Transverse colon (tissue), 4 donors: ENCODE results near the gene ABCC10. TPM values are rescaled to one million over a fixed set of nuclear protein-coding genes. Genes with fewer than 3 reads are reported as not detected.
"Not testable (repeated sequence)": the region's sequence is repeated elsewhere in the genome, so short reads cannot be mapped to it uniquely, and the experiment has no call there.

ENCODE experiments used
- DNase-seq: peaks from one replicate; pipeline ENCODE4 v3.0.0-alpha.2; 2019
- H3K27ac ChIP-seq, 4 donors: fragments of 200-600 bp; sonication (generic); 2 replicates each; pipeline ENCODE4 v1.5.1; 2016 to 2018; ENCODE audit warnings: inconsistent platforms in 4 of 4
- H3K27me3 ChIP-seq: fragments of 200-600 bp; sonication (generic); 2 replicates; pipeline ENCODE4 v1.5.1; 2017; ENCODE audit warnings: inconsistent platforms
- H3K36me3 ChIP-seq, 4 donors: fragments of 200-600 bp; sonication (generic); 2 replicates each; pipeline ENCODE4 v1.5.1; 2017 to 2019; ENCODE audit warnings: inconsistent platforms in 4 of 4
- H3K4me1 ChIP-seq, 4 donors: fragments of 200-600 bp; sonication (generic); 2 replicates each; pipeline ENCODE4 v1.5.1; 2017 to 2020; ENCODE audit warnings: inconsistent platforms in 4 of 4
- H3K4me3 ChIP-seq, 4 donors: fragments of 200-600 bp; sonication (generic); 1 replicate in 1 of 4; 2 replicates in 3 of 4; pipeline versions ENCODE4 v1.5.1 to v1.6.1; 2017 to 2019; ENCODE audit warnings: inconsistent platforms in 4 of 4
- H3K9me3 ChIP-seq, 2 donors: fragments of 200-600 bp; sonication (generic); 2 replicates each; pipeline ENCODE4 v1.5.1; 2017 to 2019; ENCODE audit warnings: inconsistent platforms in 2 of 2
- CTCF ChIP-seq, 5 experiments: fragments of 200-600 bp in 3 of 5; fragments of 450-650 bp in 2 of 5; sonication (generic) in 3 of 5; IDR thresholded peaks; 1 replicate in 2 of 5; 2 replicates in 3 of 5; pipeline ENCODE4 v1.5.1; 2016 to 2017; ENCODE audit warnings: antibody characterized with exemption in 5 of 5, inconsistent platforms in 3 of 5, mild to moderate bottlenecking in 2 of 5, moderate library complexity in 1 of 5
- EP300 ChIP-seq: sonication (generic); formaldehyde crosslinking; IDR thresholded peaks from one replicate; pipeline ENCODE4 v1.6.1; 2017; ENCODE audit warnings: antibody characterized with exemption, low read depth
- POLR2A ChIP-seq: fragments of 450-650 bp; IDR thresholded peaks from one replicate; pipeline ENCODE4 v1.6.1; 2016; ENCODE audit warnings: antibody characterized with exemption, mild to moderate bottlenecking, moderate library complexity
- POLR2AphosphoS5 ChIP-seq, 3 donors: sonication (generic); formaldehyde crosslinking; IDR thresholded peaks; one replicate each; pipeline ENCODE4 v1.6.1; 2016; ENCODE audit warnings: antibody characterized with exemption in 3 of 3
- WGBS, 2 donors: methylation state at CpG; one replicate each; pipeline ENCODE4 v1.1.5; 2018; ENCODE audit warnings: low coverage in 1 of 2; 5-methylcytosine and 5-hydroxymethylcytosine counted together
- in situ Hi-C, 4 donors: fragments of 200-750 bp; cut with MboI; loops; one replicate each; pipeline versions ENCODE4 v1.15.0 to v1.15.1; 2017; ENCODE audit warnings: low sequenced_read_pairs in 3 of 4, low pct_ligation_motif_present in 1 of 4, low pct_unique_long_range_greater_than_20kb in 1 of 4
- intact Hi-C: fragments of 100-400 bp; cut with DNase I; formaldehyde crosslinking; loops from one replicate; pipeline ENCODE4 v1.15.1; 2023; ENCODE audit warnings: low total_unique reads
- total RNA-seq, 4 donors: library from RNA; depleted of rRNA; stranded (reverse); fragments of >200 nt; gene quantifications; one replicate each; pipeline ENCODE4 v1.1.0, GENCODE V29; 2016

ABCC10 gene
- total RNA-seq, 4 donors from 2014 or later = 28.0 to 56.9 (median 33.7) TPM

GRCh38 chr6:43460032-43460431 lies 32.7 kb downstream of the ABCC10 start:
- TF ChIP-seq CTCF (IDR thresholded peaks at IDR 0.05) (no peak), POLR2AphosphoS5 (IDR thresholded peaks at IDR 0.05) (no peak), POLR2A (no peak), EP300 (no peak)
- Histone ChIP-seq H3K9me3 (no peaks in the 10 kb centered on the region), H3K4me3 (no peak overlapping the region), H3K36me3 (no peaks in the 10 kb centered on the region), H3K27me3 (peaks cover 88% of the 10 kb centered on the region), H3K4me1 (peaks cover 0 to 9% (median 8%) of the 10 kb centered on the region in 4 donors), H3K27ac (no peak overlapping the region)
- in situ Hi-C loops = no loop called here
- DNase-seq = no peak
- intact Hi-C loops = no loop called here
- WGBS, 2 donors = 80% methylated on average over 4 of the region's 4 CpGs; no CpG with 5 or more reads in 1 of the 2 donors

GRCh38 chr6:43461936-43462335 lies 34.6 kb downstream of the ABCC10 start:
- H3K4me3 ChIP-seq = no peak overlapping the region
- no peak overlapping the region for H3K27ac ChIP-seq
- peaks cover 81% of the 10 kb centered on the region for H3K27me3 ChIP-seq
- no peaks in the 10 kb centered on the region for H3K4me1 ChIP-seq
- intact Hi-C loops (no loop called here), in situ Hi-C loops (no loop called here)
- no peaks in the 10 kb centered on the region for H3K9me3 ChIP-seq
- H3K36me3 ChIP-seq = no peaks in the 10 kb centered on the region
- TF ChIP-seq CTCF (IDR thresholded peaks at IDR 0.05) (no peak), EP300 (no peak), POLR2AphosphoS5 (IDR thresholded peaks at IDR 0.05) (no peak), POLR2A (no peak)
- DNase-seq = no peak
- 71 to 78% methylated on average over 1 to 5 of the region's 5 CpGs for WGBS, 2 donors

- Histone ChIP-seq H3K4me1 (no peaks in the 10 kb centered on the region), H3K27ac (no peak overlapping the region), H3K4me3 (no peak overlapping the region), H3K27me3 (peaks cover 65% of the 10 kb centered on the region), H3K36me3 (no peaks in the 10 kb centered on the region), H3K9me3 (no peaks in the 10 kb centered on the region)
- DNase-seq = no peak
- WGBS, 2 donors = 79 to 83% methylated on average over 8 of the region's 8 CpGs
- in situ Hi-C loops (no loop called here), intact Hi-C loops (no loop called here)
- no peak for TF ChIP-seq POLR2A
- no peak for TF ChIP-seq EP300
- TF ChIP-seq POLR2AphosphoS5 (IDR thresholded peaks at IDR 0.05) = no peak
- no peak for TF ChIP-seq CTCF (IDR thresholded peaks at IDR 0.05)
These were observed 37.0 kb downstream of the ABCC10 start for GRCh38 chr6:43464337-43464736.

GRCh38 chr6:43465948-43466347 lies 38.6 kb downstream of the ABCC10 start:
- 40 to 76% methylated on average over 1 to 2 of the region's 2 CpGs for WGBS, 2 donors
- no peaks in the 10 kb centered on the region for H3K36me3 ChIP-seq
- intact Hi-C loops = no loop called here
- no peak overlapping the region for H3K4me3 ChIP-seq
- no peak for DNase-seq
- H3K27ac ChIP-seq = no peak overlapping the region
- no peaks in the 10 kb centered on the region for H3K4me1 ChIP-seq
- no peak for TF ChIP-seq CTCF (IDR thresholded peaks at IDR 0.05)
- no peak for TF ChIP-seq POLR2AphosphoS5 (IDR thresholded peaks at IDR 0.05)
- no peak for TF ChIP-seq POLR2A
- TF ChIP-seq EP300 = no peak
- no peaks in the 10 kb centered on the region for H3K9me3 ChIP-seq
- in situ Hi-C loops = no loop called here
- H3K27me3 ChIP-seq = peaks cover 49% of the 10 kb centered on the region

- H3K4me3 ChIP-seq, in situ Hi-C loops, H3K9me3 ChIP-seq, H3K4me1 ChIP-seq, intact Hi-C loops, H3K36me3 ChIP-seq, H3K27ac ChIP-seq, DNase-seq: not testable (repeated sequence)
- 51 to 60% methylated on average over 4 to 5 of the region's 5 CpGs for WGBS, 2 donors
- H3K27me3 ChIP-seq = peaks cover 39% of the 10 kb centered on the region
These were observed 39.9 kb downstream of the ABCC10 start for GRCh38 chr6:43467265-43467664.
